ENCODE measurements around the gene KLRC4. TPM values are rescaled to one million over a fixed set of nuclear protein-coding genes. Genes with fewer than 3 reads are reported as not detected.
"Not testable (repeated sequence)": the region's sequence is repeated elsewhere in the genome, so short reads cannot be mapped to it uniquely, and the experiment has no call there.

Gene KLRC4
- total and polyA plus RNA-seq, 8 donors = 0.25 TPM; not detected in 7

- H3K4me1 ChIP-seq; DNase-seq; H3K27me3 ChIP-seq; H3K36me3 ChIP-seq; H3K27ac ChIP-seq; H3K9me3 ChIP-seq; intact Hi-C loops (cut with DNase I); FAIRE-seq; ATAC-seq; H3K4me3 ChIP-seq: not testable (repeated sequence)
- WGBS, 2 donors = 38 to 58% methylated on average over 1 to 2 of the region's 3 CpGs
These were observed 12.6 kb upstream of the KLRC4 start for GRCh38 chr12:10422159-10422558.

GRCh38 chr12:10420334-10420733 lies 10.8 kb upstream of the KLRC4 start, which contains the start of gene KLRC3:
Gene KLRC3, minus strand, starts transcription at chr12:10420595. Its CDS starts 45 bp downstream, at chr12:10420550.
- ATAC-seq, FAIRE-seq: not testable (repeated sequence)
- 45 to 71% methylated on average over 1 of the region's 1 CpG for WGBS, 2 donors

GRCh38 chr12:10408842-10409241 lies 715 bp downstream of the KLRC4 start:
- Histone ChIP-seq H3K27me3 (no peaks in the 10 kb centered on the region), H3K4me3 (no peak overlapping the region), H3K36me3 (no peaks in the 10 kb centered on the region), H3K27ac (no peak overlapping the region), H3K4me1 (no peaks in the 10 kb centered on the region), H3K9me3 (no peaks in the 10 kb centered on the region)
- WGBS, 2 donors = 76 to 78% methylated on average over 3 of the region's 3 CpGs
- ATAC-seq (no peak), DNase-seq (no peak), FAIRE-seq (no peak)
- intact Hi-C loops (cut with DNase I) = no loop called here
- TF ChIP-seq CTCF (IDR thresholded peaks at IDR 0.05) = no peak

More at GRCh38 chr12:10420334-10420733, 10.8 kb upstream of the KLRC4 start, which contains the start of gene KLRC3:
- H3K9me3 ChIP-seq; H3K27me3 ChIP-seq; H3K4me3 ChIP-seq; H3K36me3 ChIP-seq; intact Hi-C loops (cut with DNase I); DNase-seq; H3K4me1 ChIP-seq; H3K27ac ChIP-seq: not testable (repeated sequence)

GRCh38 chr12:10406725-10407124 lies 2.8 kb downstream of the KLRC4 start:
- ATAC-seq (peak in 2 of 4 donors; percentile 19 to 29), FAIRE-seq (no peak), DNase-seq (no peak)
- TF ChIP-seq CTCF (IDR thresholded peaks at IDR 0.05) = no peak
- Histone ChIP-seq H3K36me3 (no peaks in the 10 kb centered on the region), H3K4me3 (no peak overlapping the region), H3K27me3 (no peaks in the 10 kb centered on the region), H3K4me1 (no peaks in the 10 kb centered on the region), H3K9me3 (no peaks in the 10 kb centered on the region), H3K27ac (no peak overlapping the region)
- intact Hi-C loops (cut with DNase I) = no loop called here
- 65 to 77% methylated on average over 4 of the region's 4 CpGs for WGBS, 2 donors

- intact Hi-C loops (cut with DNase I) = no loop called here
- no peaks in the 10 kb centered on the region for H3K36me3 ChIP-seq
- H3K4me1 ChIP-seq = no peaks in the 10 kb centered on the region
- no peaks in the 10 kb centered on the region for H3K9me3 ChIP-seq
- no peak for TF ChIP-seq CTCF (IDR thresholded peaks at IDR 0.05)
- WGBS, 2 donors = 90 to 96% methylated on average over 5 of the region's 5 CpGs
- FAIRE-seq = no peak
- no peak for DNase-seq
- ATAC-seq = no peak
- no peak overlapping the region for H3K27ac ChIP-seq
- H3K27me3 ChIP-seq = no peaks in the 10 kb centered on the region
- no peak overlapping the region for H3K4me3 ChIP-seq
These were observed 4.3 kb downstream of the KLRC4 start for GRCh38 chr12:10405294-10405693.

- H3K27ac ChIP-seq = no peak overlapping the region
- intact Hi-C loops (cut with DNase I) = no loop called here
- H3K4me3 ChIP-seq = no peak overlapping the region
- H3K4me1 ChIP-seq = no peaks in the 10 kb centered on the region
- FAIRE-seq (no peak), DNase-seq (no peak), ATAC-seq (no peak)
- H3K27me3 ChIP-seq = no peaks in the 10 kb centered on the region
- H3K36me3 ChIP-seq = no peaks in the 10 kb centered on the region
- H3K9me3 ChIP-seq = no peaks in the 10 kb centered on the region
- no peak for TF ChIP-seq CTCF (IDR thresholded peaks at IDR 0.05)
These were observed 4.8 kb downstream of the KLRC4 start for GRCh38 chr12:10404798-10405197.
